GM21576 (cell line): ENCODE measurements around the gene CLEC14A.

Source experiments
- ATAC-seq: cut with Tn5 transposase; IDR thresholded peaks from one replicate; pipeline ENCODE4 v1.9.1; 2021; ENCODE audit warnings: mild to moderate bottlenecking, moderate library complexity; ENCODE audit not compliant: unreplicated experiment

Gene CLEC14A

GRCh38 chr14:38248321-38249028, 7.4 kb downstream of the CLEC14A start:
- ATAC-seq, result no peak

GRCh38 chr14:38243696-38244240, 12.1 kb downstream of the CLEC14A start:
- ATAC-seq, result no peak

GRCh38 chr14:38238878-38239277, 17.0 kb downstream of the CLEC14A start:
- ATAC-seq, result no peak

GRCh38 chr14:38238332-38238731, 17.6 kb downstream of the CLEC14A start:
- ATAC-seq, result no peak

GRCh38 chr14:38233218-38233617, 22.7 kb downstream of the CLEC14A start:
- no peak for ATAC-seq

GRCh38 chr14:38226366-38226765, 29.5 kb downstream of the CLEC14A start:
- no peak for ATAC-seq

- no peak for ATAC-seq
These were observed 29.9 kb downstream of the CLEC14A start for GRCh38 chr14:38225946-38226345.

GRCh38 chr14:38224338-38224737, 31.6 kb downstream of the CLEC14A start:
- no peak for ATAC-seq

GRCh38 chr14:38221077-38221476, 34.8 kb downstream of the CLEC14A start:
- ATAC-seq, result no peak

GRCh38 chr14:38217553-38217952, 38.3 kb downstream of the CLEC14A start:
- ATAC-seq, result no peak

- ATAC-seq, result no peak
These were observed 42.9 kb downstream of the CLEC14A start for GRCh38 chr14:38213001-38213400.

- no peak for ATAC-seq
These were observed 43.8 kb downstream of the CLEC14A start for GRCh38 chr14:38212111-38212510.

GRCh38 chr14:38211255-38211735, 44.6 kb downstream of the CLEC14A start:
- no peak for ATAC-seq

- ATAC-seq, result no peak
These were observed 45.2 kb downstream of the CLEC14A start for GRCh38 chr14:38210587-38211216.

- ATAC-seq, result no peak
These were observed 46.0 kb downstream of the CLEC14A start for GRCh38 chr14:38209572-38210557.

- ATAC-seq, result no peak
These were observed 47.0 kb downstream of the CLEC14A start for GRCh38 chr14:38208618-38209562.

- ATAC-seq, result no peak
These were observed 47.9 kb downstream of the CLEC14A start, which contains the start of gene SSTR1 for GRCh38 chr14:38207736-38208617. Gene SSTR1, plus strand, starts transcription at chr14:38207904. Its CDS starts 1,486 bp downstream, at chr14:38209390.

- no peak for ATAC-seq
These were observed 48.5 kb downstream of the CLEC14A start for GRCh38 chr14:38207377-38207735.
